ENCODE measurements around the gene EXOSC2.

DNA sequence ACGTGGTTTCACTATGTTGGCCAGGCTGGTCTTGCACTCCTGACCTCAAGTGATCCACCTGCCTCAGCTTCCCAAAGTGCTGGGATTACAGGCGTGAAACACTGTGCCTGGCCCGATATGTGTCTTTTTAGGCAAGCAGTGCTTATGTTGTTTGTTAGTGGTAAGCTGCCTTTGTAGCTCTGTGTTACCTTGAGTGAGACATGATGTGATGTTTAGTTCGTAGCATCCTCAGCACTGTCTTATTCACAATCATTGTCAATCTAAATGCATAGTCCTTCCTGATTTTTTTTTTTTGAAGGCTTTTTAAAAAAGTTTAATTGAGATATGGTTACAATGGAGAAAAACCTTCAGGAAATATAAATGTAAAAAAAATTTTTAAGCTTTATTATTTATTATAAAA lies 45.5 kb downstream of the EXOSC2 start:
- TF ChIP-seq MXI1 (IDR thresholded peaks at IDR 0.05; ENCODE audit: borderline replicate concordance, low read depth, low read length) (no peak), POLR2A (IDR thresholded peaks at IDR 0.05; ENCODE audit: low read depth, low read length) (no peak), RAD21 (IDR thresholded peaks at IDR 0.05; ENCODE audit: low read length) (no peak)
- TF ChIP-seq, protein P1, sequence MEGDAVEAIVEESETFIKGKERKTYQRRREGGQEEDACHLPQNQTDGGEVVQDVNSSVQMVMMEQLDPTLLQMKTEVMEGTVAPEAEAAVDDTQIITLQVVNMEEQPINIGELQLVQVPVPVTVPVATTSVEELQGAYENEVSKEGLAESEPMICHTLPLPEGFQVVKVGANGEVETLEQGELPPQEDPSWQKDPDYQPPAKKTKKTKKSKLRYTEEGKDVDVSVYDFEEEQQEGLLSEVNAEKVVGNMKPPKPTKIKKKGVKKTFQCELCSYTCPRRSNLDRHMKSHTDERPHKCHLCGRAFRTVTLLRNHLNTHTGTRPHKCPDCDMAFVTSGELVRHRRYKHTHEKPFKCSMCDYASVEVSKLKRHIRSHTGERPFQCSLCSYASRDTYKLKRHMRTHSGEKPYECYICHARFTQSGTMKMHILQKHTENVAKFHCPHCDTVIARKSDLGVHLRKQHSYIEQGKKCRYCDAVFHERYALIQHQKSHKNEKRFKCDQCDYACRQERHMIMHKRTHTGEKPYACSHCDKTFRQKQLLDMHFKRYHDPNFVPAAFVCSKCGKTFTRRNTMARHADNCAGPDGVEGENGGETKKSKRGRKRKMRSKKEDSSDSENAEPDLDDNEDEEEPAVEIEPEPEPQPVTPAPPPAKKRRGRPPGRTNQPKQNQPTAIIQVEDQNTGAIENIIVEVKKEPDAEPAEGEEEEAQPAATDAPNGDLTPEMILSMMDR (conservative IDR thresholded peaks at IDR 0.05; ENCODE audit: low read depth, low read length), result no peak
